Fibroblast of gingiva (primary cell): ENCODE measurements around the gene TRPC6.
"Not testable (repeated sequence)": the region's sequence is repeated elsewhere in the genome, so short reads cannot be mapped to it uniquely, and the experiment has no call there.

Experiments
- DNase-seq: peaks from one replicate; pipeline ENCODE4 v3.0.0-alpha.2; 2011; ENCODE audit warnings: low read depth

The TRPC6 gene

GRCh38 chr11:101448881-101449442 is 134.8 kb downstream of the TRPC6 start:
- no peak for DNase-seq

- DNase-seq, result peak; percentile 34
These were observed 137.1 kb downstream of the TRPC6 start for GRCh38 chr11:101446726-101447125.

- peak; percentile 71 for DNase-seq
These were observed 137.6 kb downstream of the TRPC6 start for GRCh38 chr11:101446238-101446637.

GRCh38 chr11:101445761-101446160 is 138.0 kb downstream of the TRPC6 start:
- no peak for DNase-seq

- DNase-seq, result peak; percentile 51
These were observed 139.0 kb downstream of the TRPC6 start for GRCh38 chr11:101444851-101445250.

- no peak for DNase-seq
These were observed 139.6 kb downstream of the TRPC6 start for GRCh38 chr11:101444164-101444563.

- DNase-seq, result peak; percentile 27
These were observed 140.8 kb downstream of the TRPC6 start for GRCh38 chr11:101442936-101443521.

GRCh38 chr11:101442171-101442570 is 141.6 kb downstream of the TRPC6 start:
- peak; percentile 71 for DNase-seq

- DNase-seq, result peak; percentile 51
These were observed 142.1 kb downstream of the TRPC6 start for GRCh38 chr11:101441747-101442146.

- no peak for DNase-seq
These were observed 144.3 kb downstream of the TRPC6 start for GRCh38 chr11:101439488-101439887.

- not testable (repeated sequence) for DNase-seq
These were observed 145.1 kb downstream of the TRPC6 start for GRCh38 chr11:101438708-101439107.

GRCh38 chr11:101438126-101438525 is 145.7 kb downstream of the TRPC6 start:
- peak; percentile 37 for DNase-seq

- DNase-seq, result peak; percentile 43
These were observed 147.2 kb downstream of the TRPC6 start for GRCh38 chr11:101436511-101437142.

- no peak for DNase-seq
These were observed 148.3 kb downstream of the TRPC6 start for GRCh38 chr11:101435408-101435973.

GRCh38 chr11:101434026-101434643 is 149.7 kb downstream of the TRPC6 start:
- no peak for DNase-seq

- DNase-seq, result no peak
These were observed 150.7 kb downstream of the TRPC6 start for GRCh38 chr11:101433151-101433550.

GRCh38 chr11:101429703-101430540 is 153.9 kb downstream of the TRPC6 start:
- no peak for DNase-seq

- DNase-seq, result no peak
These were observed 154.9 kb downstream of the TRPC6 start for GRCh38 chr11:101428918-101429317.

- DNase-seq, result peak; percentile 70
These were observed 176.5 kb downstream of the TRPC6 start for GRCh38 chr11:101407324-101407723.
